GM21723 (cell line): ENCODE results near the gene SLC25A17.
"Not testable (repeated sequence)": the region's sequence is repeated elsewhere in the genome, so short reads cannot be mapped to it uniquely, and the experiment has no call there.

ENCODE experiments used
- ATAC-seq: cut with Tn5 transposase; IDR thresholded peaks from one replicate; pipeline ENCODE4 v1.9.1; 2021; ENCODE audit warnings: mild to moderate bottlenecking, moderate library complexity; ENCODE audit not compliant: unreplicated experiment

The SLC25A17 gene

DNA sequence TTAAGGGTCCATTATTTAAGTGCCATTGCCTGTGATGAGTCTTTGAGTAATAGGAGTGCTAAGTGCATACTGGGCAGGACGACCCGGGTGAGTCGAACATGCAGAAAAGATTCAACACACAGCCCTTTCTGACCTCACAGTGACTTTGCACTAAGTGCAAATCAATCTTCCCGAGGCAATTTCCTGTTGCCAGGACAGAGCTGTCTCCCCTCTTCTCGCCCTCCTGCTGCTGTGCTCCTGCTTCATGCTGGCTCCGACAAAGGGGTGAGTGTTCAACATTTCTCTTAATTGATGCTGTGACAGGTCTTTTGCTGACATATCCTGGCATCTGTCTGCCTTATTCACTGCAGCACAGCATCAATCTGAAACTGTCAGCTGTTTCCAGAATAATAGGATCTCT, 97.9 kb downstream of the SLC25A17 start:
- ATAC-seq: no peak

DNA sequence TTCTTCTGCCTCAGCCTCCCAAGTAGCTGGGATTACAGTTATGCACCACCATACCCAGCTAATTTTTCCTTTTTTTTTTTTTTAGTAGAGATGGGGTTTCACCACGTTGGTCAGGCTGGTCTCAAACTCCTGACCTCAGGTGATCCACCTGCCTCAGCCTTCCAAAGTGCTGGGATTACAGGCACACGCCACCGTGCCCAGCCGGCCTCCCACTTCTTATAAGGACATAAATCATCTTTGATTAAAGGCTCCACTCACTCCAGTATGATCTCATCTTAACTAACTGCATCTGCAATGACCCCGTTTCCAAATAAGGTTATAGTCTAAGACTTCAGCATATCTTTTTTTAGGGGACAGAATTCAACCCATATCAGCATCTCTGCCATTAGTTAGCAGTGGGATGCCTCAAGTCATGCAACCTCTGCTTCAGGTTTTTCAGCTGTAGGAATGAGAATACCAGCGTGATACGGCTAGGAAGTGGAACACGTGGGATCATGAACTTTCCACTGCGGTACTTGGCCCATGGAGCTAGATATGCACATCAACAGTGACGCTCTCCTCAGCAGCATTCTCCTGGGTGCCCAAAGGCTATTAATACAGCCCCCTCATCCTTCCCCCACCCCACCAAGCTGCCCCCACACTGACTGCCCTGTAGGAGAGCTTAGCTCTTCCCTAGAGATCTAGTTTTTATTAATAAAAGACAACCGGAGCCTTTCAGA, 98.4 kb downstream of the SLC25A17 start:
- ATAC-seq: no peak

GRCh38 chr22:40720156-40720537, 99.0 kb downstream of the SLC25A17 start:
- not testable (repeated sequence) for ATAC-seq
